GM12864 (cell line): Measurements from ENCODE around the gene TMEM143.
"Not testable (repeated sequence)": the region's sequence is repeated elsewhere in the genome, so short reads cannot be mapped to it uniquely, and the experiment has no call there.

Experiments
- DNase-seq: peaks from one replicate; pipeline ENCODE4 v3.0.0-alpha.2; 2011; ENCODE audit warnings: low read depth
- H3K4me3 ChIP-seq: 2 replicates; pipeline ENCODE4 v1.5.1; 2011; ENCODE audit warnings: mild to moderate bottlenecking, low read depth, low read length, control low read depth
- TF ChIP-seq, protein P1 (sequence below): IDR thresholded peaks from 2 replicates; pipeline ENCODE4 v1.5.1; 2011; ENCODE audit warnings: low read depth, mild to moderate bottlenecking, moderate library complexity, low read length, control low read depth, inconsistent platforms; ENCODE audit errors: missing control alignments

TMEM143 gene

DNA sequence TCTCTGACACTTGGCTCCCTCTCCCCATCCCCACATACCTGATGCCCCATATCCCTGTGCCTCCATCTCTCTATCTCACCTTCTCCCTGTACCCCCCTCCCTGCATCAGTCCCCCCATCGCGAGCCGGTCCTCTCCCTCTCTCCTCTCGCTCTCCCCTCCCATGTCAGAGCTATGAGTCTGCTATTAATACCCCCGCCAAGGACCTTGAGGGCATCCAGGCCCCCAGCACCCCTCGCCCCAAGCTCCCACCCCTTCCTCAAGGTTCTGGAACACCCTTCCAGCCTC is 31.4 kb upstream of the TMEM143 start:
- TF ChIP-seq, protein P1, sequence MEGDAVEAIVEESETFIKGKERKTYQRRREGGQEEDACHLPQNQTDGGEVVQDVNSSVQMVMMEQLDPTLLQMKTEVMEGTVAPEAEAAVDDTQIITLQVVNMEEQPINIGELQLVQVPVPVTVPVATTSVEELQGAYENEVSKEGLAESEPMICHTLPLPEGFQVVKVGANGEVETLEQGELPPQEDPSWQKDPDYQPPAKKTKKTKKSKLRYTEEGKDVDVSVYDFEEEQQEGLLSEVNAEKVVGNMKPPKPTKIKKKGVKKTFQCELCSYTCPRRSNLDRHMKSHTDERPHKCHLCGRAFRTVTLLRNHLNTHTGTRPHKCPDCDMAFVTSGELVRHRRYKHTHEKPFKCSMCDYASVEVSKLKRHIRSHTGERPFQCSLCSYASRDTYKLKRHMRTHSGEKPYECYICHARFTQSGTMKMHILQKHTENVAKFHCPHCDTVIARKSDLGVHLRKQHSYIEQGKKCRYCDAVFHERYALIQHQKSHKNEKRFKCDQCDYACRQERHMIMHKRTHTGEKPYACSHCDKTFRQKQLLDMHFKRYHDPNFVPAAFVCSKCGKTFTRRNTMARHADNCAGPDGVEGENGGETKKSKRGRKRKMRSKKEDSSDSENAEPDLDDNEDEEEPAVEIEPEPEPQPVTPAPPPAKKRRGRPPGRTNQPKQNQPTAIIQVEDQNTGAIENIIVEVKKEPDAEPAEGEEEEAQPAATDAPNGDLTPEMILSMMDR: no peak
- DNase-seq: no peak
- H3K4me3 ChIP-seq: no peak overlapping the region

DNA sequence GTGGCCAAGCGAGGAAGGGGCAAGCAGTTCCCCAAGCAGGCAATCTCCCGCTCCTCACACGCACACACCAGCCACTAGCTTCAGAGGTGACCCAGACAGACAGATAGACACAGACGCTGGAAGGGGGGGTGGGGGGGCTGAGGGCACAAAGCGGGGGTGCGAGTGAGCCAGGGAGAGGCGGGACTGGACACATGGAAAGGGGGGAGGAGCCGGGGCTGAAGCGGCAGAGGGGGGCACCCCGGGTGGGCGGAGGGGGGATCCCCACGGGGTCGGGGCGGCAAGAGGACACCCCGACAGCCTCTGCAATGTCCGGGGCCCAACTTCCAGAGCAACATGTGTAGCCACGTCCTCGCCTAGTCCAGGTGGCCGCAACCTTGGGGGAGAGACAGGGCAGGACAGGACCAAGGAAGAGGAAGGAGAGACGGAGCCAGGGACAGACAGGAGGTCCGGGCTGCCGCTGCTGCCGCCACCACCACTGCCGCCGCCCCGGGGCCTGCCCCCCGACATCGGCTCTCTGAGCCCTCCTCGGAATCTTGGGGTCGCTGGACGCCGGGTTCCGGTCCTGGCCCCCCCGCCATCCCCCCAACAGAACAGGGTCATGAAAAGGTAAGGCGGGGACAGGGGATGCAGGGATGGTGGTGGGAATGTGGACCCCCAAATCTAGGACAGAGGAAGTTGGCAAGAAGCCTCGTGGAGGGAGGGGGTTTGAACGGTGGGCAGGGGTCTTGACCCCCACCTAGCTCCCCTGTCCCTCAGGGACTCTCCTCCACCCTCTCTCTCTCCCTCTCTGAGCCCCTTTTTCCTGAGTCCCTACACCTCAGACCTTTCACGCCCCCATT is 30.8 kb upstream of the TMEM143 start:
- TF ChIP-seq, protein P1: no peak
- DNase-seq: no peak
- no peak overlapping the region for H3K4me3 ChIP-seq

DNA sequence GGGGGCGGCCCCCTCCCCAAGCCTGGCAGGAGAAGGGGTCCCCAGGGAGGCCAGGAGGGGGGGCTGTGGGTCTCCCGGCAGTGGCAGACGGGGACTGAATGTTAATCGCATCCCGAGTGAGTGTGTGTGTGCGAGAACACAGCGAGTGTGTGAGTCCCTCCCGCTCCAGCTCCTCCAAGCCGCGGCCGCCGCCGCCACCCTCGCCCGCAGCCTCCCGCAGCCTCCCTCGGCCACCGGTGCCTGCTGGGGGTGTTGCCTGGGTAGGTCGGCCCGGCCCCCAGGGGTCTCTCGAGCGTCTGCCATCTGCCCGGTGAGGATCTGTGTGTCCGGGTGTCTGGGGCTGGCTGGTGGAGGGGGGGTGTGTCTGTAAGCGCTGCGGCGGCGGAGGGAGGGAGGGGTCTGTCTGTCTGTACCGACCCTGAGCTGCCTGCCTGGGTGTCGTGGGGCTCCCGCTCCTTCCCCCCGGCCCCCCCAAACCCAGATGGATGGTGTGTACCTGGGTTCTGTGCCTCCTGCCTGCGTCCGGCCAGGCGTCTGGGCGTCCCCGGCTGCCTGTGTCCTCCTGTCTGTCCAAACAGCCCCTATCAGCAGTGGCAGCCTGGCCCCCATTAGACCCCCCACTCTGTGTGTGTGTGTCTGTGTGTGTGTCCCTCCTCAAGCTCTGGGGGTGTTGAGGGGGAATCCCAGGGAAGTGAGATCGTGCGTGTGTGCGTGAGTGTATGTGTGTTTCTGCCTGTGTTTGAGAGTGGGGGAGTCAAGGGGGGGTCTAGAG is 30.0 kb upstream of the TMEM143 start, which contains the start of gene GRIN2D:
TSS of gene GRIN2D (plus strand) at position 110 of the 772 bp plus-strand sequence. CDS start 4,725 bp downstream, outside the sequence.
- DNase-seq: no peak
- TF ChIP-seq, protein P1: no peak
- no peak within 1 kb of the TSS for H3K4me3 ChIP-seq

DNA sequence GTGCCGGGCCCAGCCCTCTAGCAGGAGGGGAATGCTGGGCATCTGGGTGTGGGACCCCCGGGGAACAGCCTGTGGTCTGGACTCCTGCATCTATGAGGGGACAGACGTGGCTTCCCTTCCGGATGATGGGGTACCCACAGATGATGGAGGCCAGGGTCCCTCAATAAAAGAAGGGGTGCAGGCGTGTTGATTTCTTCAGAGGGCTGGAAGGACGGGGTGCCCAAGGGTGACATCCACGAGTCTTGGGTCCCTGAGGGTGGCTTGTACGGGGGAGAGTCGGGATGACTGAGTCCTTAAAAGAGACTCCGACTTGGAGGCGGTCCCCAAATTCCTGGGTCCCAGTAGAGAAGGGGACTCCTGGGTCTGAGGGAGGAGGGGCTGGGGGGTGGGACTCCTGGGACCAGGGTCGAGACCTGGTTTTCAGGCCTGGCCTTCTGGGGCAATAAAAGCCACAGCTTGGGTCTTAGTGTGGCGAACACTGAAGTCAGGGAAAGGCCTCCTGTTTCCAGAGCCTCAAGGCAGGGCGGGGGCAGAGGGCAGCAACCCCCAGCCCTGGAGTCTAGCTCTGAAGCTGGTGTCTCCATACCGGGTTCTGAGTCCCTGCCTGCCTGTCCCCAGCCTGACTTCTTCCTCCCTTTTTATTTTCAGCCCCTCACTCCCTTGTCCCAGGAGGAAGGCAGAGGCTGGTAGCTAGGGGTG is 29.3 kb upstream of the TMEM143 start:
- no peak for DNase-seq
- no peak overlapping the region for H3K4me3 ChIP-seq
- TF ChIP-seq, protein P1: no peak

DNA sequence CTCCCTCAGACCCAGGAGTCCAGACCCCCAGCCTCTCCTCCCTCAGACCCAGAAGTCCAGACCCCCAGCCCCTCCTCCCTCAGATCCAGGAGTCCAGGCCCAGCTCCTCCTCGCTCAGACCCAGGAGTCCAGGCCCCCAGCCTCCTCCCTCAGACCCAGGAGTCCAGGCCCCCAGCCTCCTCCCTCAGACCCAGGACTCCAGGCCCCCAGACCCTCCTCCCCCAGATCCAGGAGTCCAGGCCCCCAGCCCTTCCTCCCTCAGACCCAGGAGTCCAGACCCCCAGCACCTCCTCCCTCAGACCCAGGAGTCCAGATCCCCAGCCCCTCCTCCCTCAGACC is 28.2 kb upstream of the TMEM143 start:
- not testable (repeated sequence) for DNase-seq, H3K4me3 ChIP-seq

DNA sequence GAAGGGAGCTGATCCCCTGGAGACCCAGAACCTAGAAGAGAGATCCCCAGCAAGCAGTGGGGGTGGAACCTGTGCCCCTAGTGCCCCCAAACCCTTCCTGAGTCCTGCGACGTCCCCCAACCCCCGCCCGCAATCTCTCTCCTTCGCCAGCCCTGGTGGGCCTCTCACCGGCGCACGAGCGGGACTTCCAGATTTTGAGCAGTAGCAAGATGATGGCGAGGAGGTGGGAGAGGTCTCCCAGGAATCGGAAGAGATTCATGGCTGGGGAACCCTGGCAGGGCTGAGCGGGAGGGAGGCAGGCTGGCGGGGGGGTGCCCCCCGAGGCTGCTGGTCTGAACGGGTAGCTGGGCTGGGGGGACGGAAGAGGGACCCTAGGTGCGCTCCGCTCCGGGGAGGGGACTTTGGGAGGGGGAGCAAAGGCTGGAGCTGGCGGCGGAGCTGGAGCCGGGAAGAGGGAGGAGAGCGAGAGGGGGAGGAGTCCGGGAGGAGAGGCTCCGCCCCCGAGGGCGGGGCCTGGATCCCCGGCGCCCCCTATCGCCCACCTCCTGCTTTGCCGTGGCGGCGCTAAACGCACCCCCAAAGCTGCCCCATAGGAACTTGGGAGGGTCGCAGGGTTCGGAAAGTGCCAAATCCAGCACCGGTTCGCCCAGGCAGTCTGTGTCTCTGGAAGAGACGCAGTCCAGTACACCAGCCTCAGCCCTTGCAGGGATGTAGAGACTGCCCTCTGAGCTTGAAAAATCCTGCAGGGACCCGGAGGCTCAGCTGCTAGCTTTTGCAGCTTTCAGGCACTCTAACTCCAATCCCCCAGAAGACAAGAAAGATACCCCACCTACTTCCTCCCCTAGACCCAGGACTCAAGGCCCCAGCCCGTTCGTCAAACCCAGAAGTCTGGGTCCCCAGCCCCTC is 27.6 kb upstream of the TMEM143 start, which contains the start of gene KDELR1:
TSS of gene KDELR1 (minus strand) at position 452 of the 906 bp plus-strand sequence. CDS start at position 259, 193 bp downstream.
- peak within 1 kb of the TSS; percentile 86 for H3K4me3 ChIP-seq
- TF ChIP-seq, protein P1: peak; percentile 97
- no peak for DNase-seq
